Peyer's patch (tissue), 4 donors: ENCODE measurements around the gene NOP56. TPM values are rescaled to one million over a fixed set of nuclear protein-coding genes. Genes with fewer than 3 reads are reported as not detected.

ENCODE experiments used
- DNase-seq, 3 donors: peaks; one replicate each; pipeline ENCODE4 v3.0.0-alpha.2; 2017 to 2019
- H3K27ac ChIP-seq, 4 donors: fragments of 200-600 bp; sonication (generic); one replicate each; pipeline ENCODE4 v1.5.1; 2016 to 2019
- H3K27me3 ChIP-seq, 2 donors: fragments of 200-600 bp; sonication (generic); one replicate each; pipeline ENCODE4 v1.5.1; 2019
- H3K36me3 ChIP-seq, 3 donors: fragments of 200-600 bp; sonication (generic); one replicate each; pipeline ENCODE4 v1.5.1; 2016 to 2019
- H3K4me1 ChIP-seq, 4 donors: fragments of 200-600 bp; sonication (generic); one replicate each; pipeline ENCODE4 v1.5.1; 2016 to 2019
- H3K4me3 ChIP-seq, 4 donors: fragments of 200-600 bp; sonication (generic); 1 replicate in 3 of 4; 2 replicates in 1 of 4; pipeline ENCODE4 v1.5.1; 2016 to 2019; ENCODE audit warnings: mild to moderate bottlenecking in 1 of 4
- H3K9me3 ChIP-seq, 4 donors: fragments of 200-600 bp; sonication (generic); one replicate each; pipeline ENCODE4 v1.5.1; 2016 to 2019; ENCODE audit warnings: mild to moderate bottlenecking in 1 of 4
- POLR2A ChIP-seq, 2 donors: fragments of 450-650 bp; IDR thresholded peaks; one replicate each; pipeline ENCODE4 v1.5.1; 2017; ENCODE audit warnings: antibody characterized with exemption in 2 of 2, mild to moderate bottlenecking in 2 of 2, moderate library complexity in 2 of 2
- total RNA-seq, 4 donors: library from RNA; depleted of rRNA; stranded (reverse); fragments of >200 nt; gene quantifications; one replicate each; pipeline ENCODE4 v1.1.0, GENCODE V29; 2016
- TF ChIP-seq, protein P1 (sequence below), 6 experiments: fragments of 450-650 bp in 4 of 6; fragments of 200-600 bp in 2 of 6; sonication (generic) in 1 of 6; IDR thresholded peaks; one replicate each; pipeline ENCODE4 v1.5.1; 2017 to 2019; ENCODE audit warnings: antibody characterized with exemption in 6 of 6, mild to moderate bottlenecking in 3 of 6, moderate library complexity in 1 of 6

The NOP56 gene
- total RNA-seq, 4 donors from 2014 or later, result 53.8 to 289 (median 94.2) TPM

DNA sequence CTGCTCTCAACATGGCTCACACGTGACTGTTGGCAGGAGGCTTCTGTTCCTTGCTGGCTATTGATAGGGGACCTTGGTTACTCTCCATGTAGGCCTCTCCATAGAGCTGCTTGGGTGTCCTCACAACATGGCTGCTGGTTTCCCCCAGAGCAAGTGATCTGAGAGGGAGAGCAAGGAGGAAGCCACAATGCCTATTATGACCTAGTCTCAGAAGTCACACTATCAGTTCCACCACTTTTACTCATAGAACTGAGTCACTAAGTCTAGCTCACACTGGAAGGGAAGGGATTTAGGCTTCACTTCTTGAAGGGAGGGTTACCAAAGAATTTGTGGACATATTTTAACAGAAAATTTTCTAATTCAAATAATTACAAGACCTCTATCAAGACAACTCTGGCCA lies 8.7 kb upstream of the NOP56 start:
- no peaks in the 10 kb centered on the region for H3K27me3 ChIP-seq
- H3K9me3 ChIP-seq, result no peaks in the 10 kb centered on the region
- H3K27ac ChIP-seq, result no peak overlapping the region
- H3K4me3 ChIP-seq, result no peak overlapping the region
- no peaks in the 10 kb centered on the region for H3K4me1 ChIP-seq
- H3K36me3 ChIP-seq, result no peaks in the 10 kb centered on the region
- TF ChIP-seq, protein P1, sequence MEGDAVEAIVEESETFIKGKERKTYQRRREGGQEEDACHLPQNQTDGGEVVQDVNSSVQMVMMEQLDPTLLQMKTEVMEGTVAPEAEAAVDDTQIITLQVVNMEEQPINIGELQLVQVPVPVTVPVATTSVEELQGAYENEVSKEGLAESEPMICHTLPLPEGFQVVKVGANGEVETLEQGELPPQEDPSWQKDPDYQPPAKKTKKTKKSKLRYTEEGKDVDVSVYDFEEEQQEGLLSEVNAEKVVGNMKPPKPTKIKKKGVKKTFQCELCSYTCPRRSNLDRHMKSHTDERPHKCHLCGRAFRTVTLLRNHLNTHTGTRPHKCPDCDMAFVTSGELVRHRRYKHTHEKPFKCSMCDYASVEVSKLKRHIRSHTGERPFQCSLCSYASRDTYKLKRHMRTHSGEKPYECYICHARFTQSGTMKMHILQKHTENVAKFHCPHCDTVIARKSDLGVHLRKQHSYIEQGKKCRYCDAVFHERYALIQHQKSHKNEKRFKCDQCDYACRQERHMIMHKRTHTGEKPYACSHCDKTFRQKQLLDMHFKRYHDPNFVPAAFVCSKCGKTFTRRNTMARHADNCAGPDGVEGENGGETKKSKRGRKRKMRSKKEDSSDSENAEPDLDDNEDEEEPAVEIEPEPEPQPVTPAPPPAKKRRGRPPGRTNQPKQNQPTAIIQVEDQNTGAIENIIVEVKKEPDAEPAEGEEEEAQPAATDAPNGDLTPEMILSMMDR (IDR thresholded peaks at IDR 0.05), result no peak
- no peak for TF ChIP-seq POLR2A (IDR thresholded peaks at IDR 0.05)
- no peak for DNase-seq

DNA sequence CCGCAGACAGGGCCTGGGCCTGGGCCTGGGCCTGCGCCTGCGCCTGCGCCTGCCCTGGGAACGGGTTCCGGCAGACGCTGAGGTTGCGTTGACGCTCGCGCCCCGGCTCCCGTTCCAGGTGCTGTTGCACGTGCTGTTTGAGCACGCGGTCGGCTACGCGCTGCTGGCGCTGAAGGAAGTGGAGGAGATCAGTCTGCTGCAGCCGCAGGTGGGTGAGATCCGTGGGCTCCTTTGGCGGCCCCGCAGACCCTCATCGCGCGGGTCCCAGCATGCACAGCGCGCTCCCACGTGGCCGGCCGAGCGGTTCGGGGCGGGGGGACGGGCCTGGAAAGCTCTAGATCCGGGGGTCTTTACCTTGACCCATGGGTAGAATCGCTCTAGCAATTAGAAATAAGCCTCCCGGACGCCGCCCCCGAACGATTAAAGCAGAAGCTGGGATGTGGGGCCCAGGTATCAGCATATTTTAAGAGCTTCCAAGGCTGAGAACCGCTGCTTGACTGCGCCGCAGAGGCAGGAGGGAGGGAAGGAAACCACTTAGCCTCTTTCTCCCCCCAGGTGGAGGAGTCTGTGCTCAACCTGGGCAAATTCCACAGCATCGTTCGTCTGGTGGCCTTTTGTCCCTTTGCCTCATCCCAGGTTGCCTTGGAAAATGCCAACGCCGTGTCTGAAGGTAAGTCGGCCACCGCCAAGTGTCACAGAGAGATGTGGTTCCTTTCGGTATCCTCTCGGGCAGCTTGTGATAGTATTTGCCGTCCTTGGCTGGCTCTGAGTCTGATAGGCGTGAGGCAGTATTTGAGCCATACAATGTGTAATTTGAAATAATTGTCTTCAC lies 508 bp downstream of the NOP56 start:
- H3K4me1 ChIP-seq, result peaks cover 0 to 26% (median 4%) of the 10 kb centered on the region in 4 donors
- peak overlapping the region; percentile 65 to 97 (median 72) for H3K4me3 ChIP-seq
- peak in 2 of 3 donors; percentile 57 to 69 for DNase-seq
- peaks cover 0 to 39% (median 0%) of the 10 kb centered on the region in 3 donors for H3K36me3 ChIP-seq
- peak overlapping the region; percentile 84 to 95 (median 90) for H3K27ac ChIP-seq
- H3K27me3 ChIP-seq, result no peaks in the 10 kb centered on the region
- TF ChIP-seq, protein P1 (IDR thresholded peaks at IDR 0.05), result no peak
- no peak for TF ChIP-seq POLR2A (IDR thresholded peaks at IDR 0.05)
- no peaks in the 10 kb centered on the region for H3K9me3 ChIP-seq

DNA sequence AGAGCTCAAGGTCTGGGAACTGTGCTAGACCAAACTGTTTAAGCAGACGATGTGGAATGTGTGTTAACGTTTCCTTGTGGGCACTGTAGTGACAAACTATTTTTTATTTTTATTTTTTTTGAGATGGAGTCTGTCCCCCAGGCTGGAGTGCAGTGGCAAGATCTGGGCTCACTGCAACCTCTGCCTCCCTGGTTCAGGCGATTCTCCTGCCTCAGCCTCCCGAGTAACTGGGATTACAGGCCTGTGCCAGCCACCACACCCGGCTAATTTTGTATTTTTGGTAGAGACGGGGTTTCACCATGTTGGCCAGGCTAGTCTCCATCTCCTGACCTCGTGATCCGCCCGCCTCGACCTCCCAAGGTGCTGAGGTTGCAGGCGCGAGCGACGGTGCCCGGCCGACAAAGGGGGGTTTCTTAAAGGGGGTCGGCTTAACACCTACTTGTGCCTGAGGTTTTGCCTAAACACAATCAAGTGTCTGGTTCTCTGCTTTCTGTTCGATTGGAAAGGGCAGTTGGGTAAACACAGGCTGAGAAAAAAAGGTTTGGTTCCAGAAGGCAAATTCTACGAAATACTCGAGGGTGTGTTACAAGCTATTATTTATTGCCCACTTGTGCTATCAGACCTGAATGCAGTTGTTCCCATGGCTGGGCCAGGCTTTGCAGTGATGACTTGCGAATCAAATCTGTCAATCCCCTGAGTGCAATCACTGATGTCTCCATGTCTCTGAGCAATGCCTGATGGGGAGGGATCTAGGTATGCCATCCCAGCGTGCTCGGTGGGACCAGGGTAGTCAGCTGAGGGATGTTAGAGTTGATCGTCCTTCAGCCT lies 1.3 kb downstream of the NOP56 start:
- no peak for DNase-seq
- TF ChIP-seq, protein P1 (IDR thresholded peaks at IDR 0.05), result no peak
- no peak for TF ChIP-seq POLR2A (IDR thresholded peaks at IDR 0.05)

DNA sequence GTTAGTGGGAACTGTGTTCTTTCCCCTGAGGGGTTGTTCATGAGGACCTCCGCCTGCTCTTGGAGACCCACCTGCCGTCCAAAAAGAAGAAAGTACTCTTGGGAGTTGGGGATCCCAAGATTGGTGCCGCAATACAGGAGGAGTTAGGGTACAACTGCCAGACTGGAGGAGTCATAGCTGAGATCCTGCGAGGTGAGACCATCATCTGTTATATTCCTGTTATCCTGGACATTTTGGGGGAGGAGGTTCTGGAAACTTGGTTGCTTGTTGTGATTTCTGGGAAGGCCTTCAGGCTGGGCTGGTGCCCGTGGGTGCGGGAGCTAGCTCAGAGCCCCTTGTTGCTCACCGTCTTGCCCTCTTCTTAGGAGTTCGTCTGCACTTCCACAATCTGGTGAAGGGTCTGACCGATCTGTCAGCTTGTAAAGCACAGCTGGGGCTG lies 2.0 kb downstream of the NOP56 start:
- Histone ChIP-seq H3K27me3 (no peaks in the 10 kb centered on the region), H3K27ac (no peak overlapping the region), H3K4me1 (peaks cover 0 to 26% (median 4%) of the 10 kb centered on the region in 4 donors), H3K36me3 (peaks cover 0 to 54% (median 0%) of the 10 kb centered on the region in 3 donors), H3K9me3 (no peaks in the 10 kb centered on the region), H3K4me3 (peak overlapping the region in 1 of 4 donors; percentile 97)
- no peak for TF ChIP-seq POLR2A (IDR thresholded peaks at IDR 0.05)
- TF ChIP-seq, protein P1 (IDR thresholded peaks at IDR 0.05), result no peak
- no peak for DNase-seq

More for the DNA sequence above, 1.3 kb downstream of the NOP56 start:
- Histone ChIP-seq H3K36me3 (peaks cover 0 to 48% (median 0%) of the 10 kb centered on the region in 3 donors), H3K27ac (peak overlapping the region in 1 of 4 donors; percentile 95), H3K9me3 (no peaks in the 10 kb centered on the region), H3K27me3 (no peaks in the 10 kb centered on the region), H3K4me1 (peaks cover 0 to 26% (median 4%) of the 10 kb centered on the region in 4 donors), H3K4me3 (peak overlapping the region; percentile 65 to 97 (median 72))

DNA sequence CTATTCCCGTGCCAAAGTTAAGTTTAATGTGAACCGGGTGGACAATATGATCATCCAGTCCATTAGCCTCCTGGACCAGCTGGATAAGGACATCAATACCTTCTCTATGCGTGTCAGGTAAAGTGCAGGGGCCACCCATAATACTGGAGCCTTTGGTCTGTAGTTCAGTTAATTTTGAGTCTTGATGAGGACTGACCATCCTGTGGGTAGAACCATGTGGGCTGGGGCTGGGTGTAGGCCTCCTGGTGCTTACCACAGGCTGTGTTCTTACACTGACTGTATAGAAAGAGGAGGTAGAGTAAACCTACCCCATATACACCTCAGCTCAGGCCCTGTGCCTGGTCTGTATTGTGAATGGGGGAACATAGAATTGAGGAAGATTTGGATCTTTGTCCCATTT lies 2.4 kb downstream of the NOP56 start:
- Histone ChIP-seq H3K27me3 (no peaks in the 10 kb centered on the region), H3K9me3 (no peaks in the 10 kb centered on the region), H3K4me3 (no peak overlapping the region), H3K36me3 (peaks cover 0 to 58% (median 0%) of the 10 kb centered on the region in 3 donors), H3K27ac (no peak overlapping the region), H3K4me1 (peaks cover 0 to 26% (median 4%) of the 10 kb centered on the region in 4 donors)
- DNase-seq, result no peak
- TF ChIP-seq POLR2A (IDR thresholded peaks at IDR 0.05), result no peak
- TF ChIP-seq, protein P1 (IDR thresholded peaks at IDR 0.05), result no peak
